ENCODE data around the gene ZFR2.

ZFR2 gene

DNA sequence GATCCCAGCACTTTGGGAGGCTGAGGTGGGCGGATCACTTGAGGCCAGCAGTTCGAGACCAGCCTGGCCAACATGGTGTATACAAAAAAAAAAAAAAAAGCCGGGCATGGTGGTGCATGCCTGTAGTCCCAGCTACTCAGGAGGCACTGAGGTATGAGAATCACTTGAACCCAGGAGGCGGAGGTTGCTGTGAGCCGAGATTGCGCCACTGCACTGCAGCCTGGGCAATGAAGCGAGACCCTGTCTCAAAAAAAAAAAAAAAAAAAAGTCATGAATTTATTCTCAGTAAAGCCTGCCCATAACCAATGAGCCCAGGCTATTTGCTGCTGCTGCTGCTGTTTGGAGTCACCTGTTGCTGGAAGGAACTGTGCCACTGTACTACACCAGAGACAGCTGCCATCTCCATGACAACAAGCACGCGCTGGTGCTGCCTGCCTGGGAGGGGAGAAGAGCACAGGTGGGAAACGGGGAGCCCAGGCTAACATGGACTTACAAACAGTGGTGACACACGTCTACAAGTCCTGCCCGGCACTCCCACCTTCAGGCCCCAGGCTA, 11.3 kb downstream of the ZFR2 start:
- H3K36me3 Mint-ChIP-seq: no peaks in the 10 kb centered on the region
- CTCF ChIA-PET: interaction anchor here (1.1 kb wide), 1 partner anchor 97 kb away, joined by 3 read pairs; no protein-coding TSS in a partner anchor
- peaks cover under 1% of the 10 kb centered on the region for H3K9me3 Mint-ChIP-seq
- no peak for DNase-seq
- H3K27ac Mint-ChIP-seq: no peak overlapping the region
- H3K4me1 Mint-ChIP-seq: no peaks in the 10 kb centered on the region
- H3K4me3 Mint-ChIP-seq: no peak overlapping the region
- H3K27me3 Mint-ChIP-seq: no peaks in the 10 kb centered on the region

DNA sequence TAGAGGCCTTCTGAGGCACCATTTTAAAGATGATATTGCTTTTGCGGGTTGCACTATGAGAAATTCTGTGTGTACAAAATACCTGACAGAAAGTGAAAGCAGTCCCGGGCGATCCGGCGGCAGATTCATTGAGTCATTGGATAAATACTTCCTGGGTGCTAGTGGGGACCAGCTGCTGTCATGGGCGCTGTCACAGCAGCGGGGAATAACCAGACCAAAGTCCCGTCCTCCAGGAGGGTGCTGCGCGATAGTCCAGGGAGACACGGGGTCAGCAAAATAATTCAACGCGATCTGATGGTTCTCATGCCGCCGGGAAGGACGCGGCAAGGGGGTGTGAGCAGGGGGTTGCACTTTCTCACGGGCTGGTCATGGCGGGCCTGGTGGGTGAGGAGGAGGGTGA, 13.5 kb downstream of the ZFR2 start:
- peaks cover 14% of the 10 kb centered on the region for H3K9me3 Mint-ChIP-seq
- H3K36me3 Mint-ChIP-seq: no peaks in the 10 kb centered on the region
- CTCF ChIA-PET: no interaction called here

DNA sequence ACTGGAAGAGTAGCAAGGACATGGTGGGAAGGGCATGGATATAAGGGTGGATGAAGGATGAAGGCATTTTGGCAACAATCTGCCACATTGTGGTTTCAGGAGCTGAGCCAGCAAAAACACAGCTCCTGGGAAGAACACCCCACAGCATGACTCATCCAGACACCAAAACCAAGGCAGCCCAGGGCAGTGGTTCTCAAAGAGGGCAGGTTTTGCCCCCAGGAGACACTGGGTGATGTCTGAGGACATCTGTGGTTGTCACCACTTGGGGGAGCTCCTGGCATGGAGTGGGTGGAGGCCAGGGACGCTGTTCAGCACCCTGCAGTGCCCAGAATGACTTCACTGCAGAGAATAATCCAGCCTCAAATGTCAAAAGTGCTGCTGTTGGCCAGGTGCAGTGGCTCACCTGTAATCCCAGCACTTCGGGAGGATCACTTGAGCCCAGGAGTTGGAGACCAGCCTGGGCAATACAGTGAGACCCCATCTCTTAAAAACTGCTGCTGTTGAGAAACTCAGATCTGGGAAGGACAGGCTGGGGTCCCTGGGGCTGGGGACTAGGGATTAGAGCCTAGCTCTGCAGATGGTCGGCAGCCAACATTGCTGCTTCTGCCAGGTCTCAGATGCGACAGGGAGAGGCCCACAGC, 16.1 kb downstream of the ZFR2 start:
- Mint-ChIP-seq H3K27ac (no peak overlapping the region), H3K4me3 (no peak overlapping the region), H3K4me1 (no peaks in the 10 kb centered on the region), H3K9me3 (peaks cover 14% of the 10 kb centered on the region), H3K27me3 (peaks cover 4% of the 10 kb centered on the region), H3K36me3 (no peaks in the 10 kb centered on the region)
- peak; percentile 30 for DNase-seq
- CTCF ChIA-PET: no interaction called here

More for the DNA sequence above, 13.5 kb downstream of the ZFR2 start:
- no peaks in the 10 kb centered on the region for H3K4me1 Mint-ChIP-seq
- H3K4me3 Mint-ChIP-seq: no peak overlapping the region
- no peak overlapping the region for H3K27ac Mint-ChIP-seq
- H3K27me3 Mint-ChIP-seq: no peaks in the 10 kb centered on the region
- DNase-seq: no peak

DNA sequence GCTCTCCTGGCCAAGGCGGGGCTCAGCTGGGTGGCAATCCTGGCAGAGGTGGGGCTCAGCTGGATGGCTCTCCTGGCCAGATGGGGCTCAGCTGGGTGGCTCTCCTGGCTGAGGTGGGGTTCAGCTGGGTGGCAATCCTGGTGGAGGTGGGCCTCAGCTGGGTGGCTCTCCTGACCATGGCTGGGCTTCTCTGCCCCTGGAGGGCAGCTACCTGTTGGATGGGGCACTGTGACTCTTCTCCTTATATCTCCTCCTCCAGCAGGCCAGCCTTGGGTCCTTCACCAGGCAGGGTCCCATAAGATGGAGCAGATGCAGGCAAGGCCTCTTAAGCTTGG, 16.7 kb downstream of the ZFR2 start:
- no peak for DNase-seq
- Mint-ChIP-seq H3K9me3 (peaks cover 14% of the 10 kb centered on the region), H3K27me3 (peaks cover 4% of the 10 kb centered on the region), H3K4me3 (no peak overlapping the region), H3K36me3 (no peaks in the 10 kb centered on the region), H3K4me1 (no peaks in the 10 kb centered on the region), H3K27ac (no peak overlapping the region)
- CTCF ChIA-PET: no interaction called here

DNA sequence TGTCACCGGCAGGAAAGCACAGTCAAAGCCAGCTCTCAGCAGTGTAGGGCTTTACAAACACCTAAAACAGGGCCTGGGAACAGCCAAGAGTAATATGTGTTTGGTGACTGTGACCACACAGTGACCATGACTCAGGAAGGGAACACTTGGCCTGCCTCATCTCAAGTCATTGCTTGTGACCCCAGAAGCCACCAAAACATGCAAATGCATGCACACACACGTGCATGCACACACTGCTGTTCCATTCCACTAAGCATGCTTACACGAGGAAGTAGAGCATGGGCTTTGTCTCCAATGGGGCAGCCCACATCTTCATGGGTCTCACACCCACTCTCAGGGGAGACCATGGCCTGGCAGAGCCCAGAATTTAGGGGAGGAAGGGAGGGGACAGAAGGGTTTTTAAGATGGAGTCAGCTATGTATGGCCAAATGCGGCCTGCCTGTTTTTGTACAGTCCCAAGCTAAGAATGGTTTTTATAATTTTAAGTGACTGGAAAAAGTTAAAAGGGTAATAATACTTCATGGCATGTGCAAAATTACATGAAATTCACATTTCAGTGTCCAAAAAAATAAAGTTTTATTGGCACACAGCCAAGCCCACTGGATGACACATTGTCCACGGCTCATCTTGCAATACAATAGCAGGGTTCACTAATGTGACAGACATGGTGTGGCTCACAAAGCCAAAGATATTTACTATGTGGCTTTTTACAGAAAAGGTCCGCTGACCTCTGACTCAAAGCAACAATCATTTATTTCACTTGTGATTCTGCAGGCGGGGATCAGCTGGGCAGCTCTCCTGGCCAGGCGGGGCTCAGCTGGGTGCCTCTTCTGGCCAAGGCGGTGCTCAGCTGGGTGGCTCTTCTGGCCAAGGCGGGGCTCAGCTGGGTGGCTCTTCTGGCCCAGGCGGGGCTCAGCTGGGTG, 17.3 kb downstream of the ZFR2 start:
- no peaks in the 10 kb centered on the region for H3K4me1 Mint-ChIP-seq
- H3K9me3 Mint-ChIP-seq: peaks cover 14% of the 10 kb centered on the region
- CTCF ChIA-PET: interaction anchor here (1.5 kb wide), 1 partner anchor 10 kb away, joined by 3 read pairs; no protein-coding TSS in a partner anchor
- H3K27ac Mint-ChIP-seq: no peak overlapping the region
- no peaks in the 10 kb centered on the region for H3K36me3 Mint-ChIP-seq
- no peak for DNase-seq
- H3K4me3 Mint-ChIP-seq: no peak overlapping the region
- H3K27me3 Mint-ChIP-seq: peaks cover 4% of the 10 kb centered on the region

DNA sequence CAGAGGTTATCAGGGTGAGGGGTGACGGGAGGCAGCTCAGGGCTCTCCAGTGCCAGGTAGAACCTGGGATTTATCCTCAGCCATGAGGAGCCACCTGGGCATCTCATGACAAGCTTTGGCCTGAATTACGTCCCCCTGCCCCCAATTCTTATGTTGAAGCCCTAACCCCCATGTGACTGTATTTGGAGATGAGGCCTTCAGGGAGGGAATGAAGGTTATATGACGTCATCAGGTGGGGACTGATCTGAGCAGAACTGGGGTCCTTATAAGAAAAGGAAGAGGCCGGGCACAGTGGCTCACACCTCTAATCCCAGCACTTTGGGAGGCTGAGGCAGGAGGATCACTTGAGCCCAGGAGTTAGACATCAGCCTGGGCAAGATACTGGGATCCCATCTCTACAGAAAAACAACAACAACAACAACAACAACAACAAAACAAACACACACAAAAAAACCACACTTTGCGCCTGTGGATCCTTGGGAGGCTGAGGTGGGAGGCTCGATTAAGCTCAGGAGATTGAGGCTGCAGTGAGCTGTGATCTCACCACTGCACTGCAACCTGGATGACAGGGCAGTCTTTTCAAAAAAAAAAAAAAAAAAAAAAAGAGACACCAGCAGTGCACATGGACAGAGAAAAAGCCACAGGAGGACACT, 18.4 kb downstream of the ZFR2 start:
- no peak overlapping the region for H3K27ac Mint-ChIP-seq
- CTCF ChIA-PET: interaction anchor here (1.5 kb wide), 1 partner anchor 9 kb away, joined by 3 read pairs; no protein-coding TSS in a partner anchor
- no peak for DNase-seq
- peaks cover 4% of the 10 kb centered on the region for H3K27me3 Mint-ChIP-seq
- peaks cover 14% of the 10 kb centered on the region for H3K9me3 Mint-ChIP-seq
- H3K4me1 Mint-ChIP-seq: no peaks in the 10 kb centered on the region
- H3K36me3 Mint-ChIP-seq: no peaks in the 10 kb centered on the region
- H3K4me3 Mint-ChIP-seq: no peak overlapping the region

DNA sequence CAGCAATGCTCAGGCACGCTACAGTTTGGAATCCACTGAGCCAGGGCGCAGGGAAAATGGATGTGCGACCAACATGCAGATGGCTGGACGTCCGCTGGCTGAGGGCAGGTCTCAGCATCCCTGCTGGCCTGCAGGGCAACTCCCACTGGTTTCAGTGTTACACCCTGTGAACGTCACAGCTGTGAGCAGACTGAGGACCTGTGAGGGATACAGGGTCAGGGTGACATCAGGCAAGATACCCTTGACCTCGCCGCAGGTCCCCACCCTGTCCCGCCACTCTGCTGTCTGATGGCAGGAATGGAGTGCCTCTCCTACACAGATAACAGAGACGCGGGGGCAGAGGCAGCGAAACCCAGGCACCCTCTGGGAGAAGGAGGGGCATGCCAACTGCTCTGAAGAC, 19.1 kb downstream of the ZFR2 start:
- Mint-ChIP-seq H3K27me3 (peaks cover 4% of the 10 kb centered on the region), H3K4me3 (no peak overlapping the region), H3K36me3 (no peaks in the 10 kb centered on the region), H3K9me3 (peaks cover 14% of the 10 kb centered on the region), H3K27ac (no peak overlapping the region), H3K4me1 (no peaks in the 10 kb centered on the region)
- DNase-seq: no peak
- CTCF ChIA-PET: interaction anchor here (0.8 to 1.6 kb wide), 3 partner anchors 9 to 183 kb away, joined by 3 to 5 read pairs (median 4); no protein-coding TSS in a partner anchor

DNA sequence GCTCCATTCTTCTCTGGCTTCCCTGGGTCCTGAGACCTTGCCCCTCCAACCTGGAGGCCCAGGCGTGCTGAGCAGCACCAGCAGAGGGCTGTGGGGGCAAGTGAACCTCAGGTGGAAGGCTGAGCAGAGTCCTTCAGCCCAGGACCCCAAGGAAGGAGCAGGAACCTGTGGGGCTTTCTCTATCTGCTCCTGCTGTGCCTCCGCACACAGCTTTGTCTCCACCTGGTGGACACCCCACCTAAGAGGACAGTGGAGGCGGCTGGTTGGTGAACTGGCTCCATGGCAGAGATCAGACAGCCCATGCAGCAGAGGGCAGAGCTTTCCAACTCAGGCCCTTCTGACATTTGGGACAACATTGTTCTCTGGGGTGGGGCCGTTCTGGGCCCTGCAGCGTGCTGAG, 19.7 kb downstream of the ZFR2 start:
- H3K36me3 Mint-ChIP-seq: no peaks in the 10 kb centered on the region
- H3K4me1 Mint-ChIP-seq: no peaks in the 10 kb centered on the region
- peaks cover 14% of the 10 kb centered on the region for H3K9me3 Mint-ChIP-seq
- no peak overlapping the region for H3K4me3 Mint-ChIP-seq
- peak; percentile 71 for DNase-seq
- CTCF ChIA-PET: interaction anchor here (0.6 to 1.6 kb wide), 7 partner anchors 8 to 183 kb away, joined by 3 to 5 read pairs (median 3); no protein-coding TSS in a partner anchor
- H3K27ac Mint-ChIP-seq: no peak overlapping the region
- H3K27me3 Mint-ChIP-seq: peaks cover 4% of the 10 kb centered on the region

DNA sequence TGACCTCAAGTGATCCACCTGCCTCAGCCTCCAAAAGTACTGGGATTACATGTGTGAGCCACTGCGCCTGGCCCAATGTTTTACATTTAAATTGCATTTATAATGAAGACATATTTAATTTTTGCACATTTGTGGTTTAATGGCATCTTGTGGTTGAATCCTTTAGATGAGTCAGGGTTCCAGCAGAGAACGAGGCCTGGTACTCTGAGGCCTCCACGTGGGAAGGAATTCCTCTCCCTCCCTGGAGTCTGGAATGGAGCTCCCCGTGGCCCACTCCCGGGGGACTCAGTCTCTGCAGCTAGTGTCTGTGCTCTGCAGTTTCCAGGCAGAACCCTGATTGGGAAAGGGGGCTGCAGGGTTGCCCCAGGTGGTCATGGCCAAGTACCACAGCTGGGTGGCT, 24.2 kb downstream of the ZFR2 start:
- Mint-ChIP-seq H3K4me1 (no peaks in the 10 kb centered on the region), H3K4me3 (no peak overlapping the region), H3K27me3 (no peaks in the 10 kb centered on the region), H3K27ac (no peak overlapping the region), H3K9me3 (no peaks in the 10 kb centered on the region), H3K36me3 (no peaks in the 10 kb centered on the region)
- DNase-seq: no peak
- CTCF ChIA-PET: no interaction called here

DNA sequence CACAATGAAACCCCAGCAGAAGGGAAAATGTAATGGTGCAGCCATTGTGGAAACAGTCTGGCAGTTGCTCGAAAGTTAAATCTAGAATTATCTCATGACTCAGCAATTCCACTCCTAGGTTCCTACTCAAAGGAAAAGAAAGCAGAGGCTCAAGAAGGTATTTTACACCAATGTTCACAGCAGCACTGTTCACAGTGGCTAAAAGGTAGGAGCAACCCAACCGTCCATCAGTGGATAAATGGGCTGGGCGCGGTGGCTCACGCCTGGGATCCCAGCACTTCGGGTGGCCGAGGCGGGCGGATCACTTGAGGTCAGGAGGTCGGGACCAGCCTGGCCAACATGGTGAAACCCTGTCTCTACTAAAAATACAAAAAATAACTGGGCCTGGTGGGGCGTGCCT, 25.9 kb downstream of the ZFR2 start:
- H3K27ac Mint-ChIP-seq: no peak overlapping the region
- DNase-seq: no peak
- no peak overlapping the region for H3K4me3 Mint-ChIP-seq
- H3K9me3 Mint-ChIP-seq: peaks cover 3% of the 10 kb centered on the region
- CTCF ChIA-PET: no interaction called here
- H3K4me1 Mint-ChIP-seq: no peaks in the 10 kb centered on the region
- no peaks in the 10 kb centered on the region for H3K36me3 Mint-ChIP-seq
- H3K27me3 Mint-ChIP-seq: peaks cover 5% of the 10 kb centered on the region

DNA sequence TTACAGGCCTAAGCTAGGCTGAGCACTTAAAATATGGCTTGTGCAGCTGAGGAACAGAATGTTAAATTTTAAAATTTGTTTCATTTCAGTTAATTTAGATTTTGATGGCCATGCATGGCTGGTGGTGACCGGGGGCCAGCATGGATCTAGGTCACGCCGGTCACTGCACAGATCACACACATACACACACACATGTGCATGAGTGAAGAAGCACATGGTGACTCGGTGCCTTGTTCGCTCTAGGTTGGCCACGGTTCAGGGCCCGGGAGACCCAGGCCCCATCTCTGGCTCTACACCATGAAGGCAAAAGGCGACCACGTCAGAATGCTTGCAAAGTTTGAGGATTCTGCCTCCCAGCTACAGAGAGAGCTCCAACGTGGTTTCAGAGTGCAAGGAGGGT, 28.0 kb downstream of the ZFR2 start:
- Mint-ChIP-seq H3K36me3 (no peaks in the 10 kb centered on the region), H3K27me3 (peaks cover 5% of the 10 kb centered on the region), H3K27ac (no peak overlapping the region), H3K9me3 (peaks cover 14% of the 10 kb centered on the region), H3K4me3 (no peak overlapping the region), H3K4me1 (peaks cover 2% of the 10 kb centered on the region)
- CTCF ChIA-PET: interaction anchor here (1.4 to 1.5 kb wide), 2 partner anchors 8 to 10 kb away, joined by 3 to 5 read pairs; no protein-coding TSS in a partner anchor
- DNase-seq: no peak

DNA sequence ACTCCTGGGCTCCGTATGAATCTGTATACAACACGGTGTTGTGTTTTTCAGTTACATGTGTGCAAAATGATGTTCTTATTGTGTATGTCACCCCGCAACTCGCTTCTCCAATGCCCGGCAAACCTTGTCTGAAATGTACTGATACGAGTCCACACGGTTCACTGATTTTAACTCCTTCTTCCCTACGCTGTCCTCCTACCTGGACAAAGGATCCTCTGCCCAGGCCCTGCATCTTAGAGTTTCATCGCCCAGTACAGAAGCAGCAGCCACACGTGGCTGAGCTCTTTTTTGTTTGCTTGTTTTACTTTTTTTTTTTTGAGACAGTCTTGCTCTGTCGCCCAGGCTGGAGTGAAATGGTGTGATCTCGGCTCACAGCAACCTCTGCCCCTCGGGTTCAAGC, 28.9 kb downstream of the ZFR2 start:
- CTCF ChIA-PET: interaction anchor here (1.5 kb wide), 1 partner anchor 9 kb away, joined by 5 read pairs; no protein-coding TSS in a partner anchor
- H3K27me3 Mint-ChIP-seq: peaks cover 5% of the 10 kb centered on the region
- no peak for DNase-seq
- H3K36me3 Mint-ChIP-seq: no peaks in the 10 kb centered on the region
- no peak overlapping the region for H3K4me3 Mint-ChIP-seq
- H3K4me1 Mint-ChIP-seq: peaks cover 2% of the 10 kb centered on the region
- H3K27ac Mint-ChIP-seq: no peak overlapping the region
- H3K9me3 Mint-ChIP-seq: peaks cover 14% of the 10 kb centered on the region

DNA sequence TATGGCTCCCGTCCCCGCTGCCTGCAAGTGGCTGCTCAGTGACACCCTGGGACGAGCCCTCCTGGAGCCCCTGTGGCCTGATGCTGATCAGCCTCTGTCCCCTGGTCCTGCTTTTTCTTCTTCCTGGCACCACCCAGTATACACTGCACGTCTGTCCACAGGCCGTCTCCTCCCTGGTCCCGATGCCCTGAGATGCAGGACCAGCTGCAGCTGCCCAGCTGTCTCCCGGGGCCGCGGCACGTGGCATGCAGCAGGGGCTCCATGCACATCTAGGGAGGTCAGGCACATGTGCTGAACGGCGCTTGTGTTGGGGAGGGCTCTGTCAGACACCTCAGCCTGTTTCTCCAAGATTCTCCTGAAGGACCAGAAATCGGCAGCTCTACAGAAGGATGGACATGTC, 30.2 kb downstream of the ZFR2 start:
- H3K27ac Mint-ChIP-seq: no peak overlapping the region
- H3K9me3 Mint-ChIP-seq: peaks cover 14% of the 10 kb centered on the region
- CTCF ChIA-PET: no interaction called here

DNA sequence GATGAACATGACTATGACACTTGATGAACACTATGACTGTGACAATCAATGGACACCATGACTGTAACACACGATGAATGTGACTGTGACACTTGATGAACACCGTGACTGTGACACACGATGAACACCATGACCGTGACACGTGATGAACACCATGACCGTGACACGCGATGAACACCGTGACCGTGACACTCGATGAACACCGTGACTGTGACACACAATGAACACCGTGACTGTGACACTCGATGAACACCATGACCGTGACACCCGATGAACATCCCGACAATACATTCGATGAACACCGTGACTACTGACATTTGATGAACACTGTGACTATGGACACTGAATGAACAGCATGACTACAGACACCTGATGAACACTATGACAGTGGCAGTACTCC, 30.9 kb downstream of the ZFR2 start:
- H3K27me3 Mint-ChIP-seq: peaks cover 5% of the 10 kb centered on the region
- H3K9me3 Mint-ChIP-seq: peaks cover 14% of the 10 kb centered on the region
- no peak overlapping the region for H3K4me3 Mint-ChIP-seq
- no peak for DNase-seq
- no peak overlapping the region for H3K27ac Mint-ChIP-seq
- CTCF ChIA-PET: no interaction called here
- no peaks in the 10 kb centered on the region for H3K36me3 Mint-ChIP-seq
- H3K4me1 Mint-ChIP-seq: peaks cover 2% of the 10 kb centered on the region

More for the DNA sequence above, 30.2 kb downstream of the ZFR2 start:
- H3K27me3 Mint-ChIP-seq: peaks cover 5% of the 10 kb centered on the region
- no peak overlapping the region for H3K4me3 Mint-ChIP-seq
- H3K4me1 Mint-ChIP-seq: peaks cover 2% of the 10 kb centered on the region
- DNase-seq: no peak
- no peaks in the 10 kb centered on the region for H3K36me3 Mint-ChIP-seq
